Lung (tissue), 12 donors: Measurements from ENCODE around the gene CBL. TPM values are rescaled to one million over a fixed set of nuclear protein-coding genes. Genes with fewer than 3 reads are reported as not detected.

Source experiments
- ATAC-seq: fragments of 200-7000 bp; cut with Tn5 transposase; one replicate; pipeline ENCODE4 v1.9.1; 2020; ENCODE audit warnings: moderate number of reproducible peaks; ENCODE audit not compliant: insufficient read depth, low FRiP score
- DNase-seq, 3 donors: peaks; one replicate each; pipeline ENCODE4 v3.0.0-alpha.2; 2013 to 2017
- H3K27ac ChIP-seq, 2 donors: one replicate each; pipeline ENCODE4 v1.5.1; 2013; ENCODE audit warnings: mild to moderate bottlenecking in 2 of 2, moderate library complexity in 2 of 2, control low read depth in 1 of 2, inconsistent platforms in 1 of 2, low read depth in 1 of 2, low read length in 1 of 2
- H3K27me3 ChIP-seq, 3 donors: one replicate each; pipeline ENCODE4 v1.5.1; 2013; ENCODE audit warnings: low read length in 2 of 3; ENCODE audit not compliant: control insufficient read depth in 3 of 3, insufficient read depth in 3 of 3
- H3K36me3 ChIP-seq, 4 donors: one replicate each; pipeline ENCODE4 v1.5.1; 2013; ENCODE audit warnings: low read length in 4 of 4, mild to moderate bottlenecking in 1 of 4, moderate library complexity in 1 of 4; ENCODE audit not compliant: control insufficient read depth in 4 of 4, insufficient read depth in 4 of 4
- H3K4me1 ChIP-seq, 5 donors: one replicate each; pipeline ENCODE4 v1.5.1; 2013; ENCODE audit warnings: low read length in 5 of 5, mild to moderate bottlenecking in 2 of 5, moderate library complexity in 1 of 5; ENCODE audit not compliant: control insufficient read depth in 5 of 5, insufficient read depth in 5 of 5
- H3K4me3 ChIP-seq: one replicate; pipeline ENCODE4 v1.5.1; 2013; ENCODE audit warnings: mild to moderate bottlenecking, control low read depth, moderate library complexity
- H3K9ac ChIP-seq, 2 donors: one replicate each; pipeline ENCODE4 v1.5.1; 2013; ENCODE audit warnings: low read length in 2 of 2, control low read depth in 1 of 2; ENCODE audit not compliant: insufficient read depth in 1 of 2
- H3K9me3 ChIP-seq, 4 donors: one replicate each; pipeline ENCODE4 v1.5.1; 2013; ENCODE audit warnings: low read length in 3 of 4, mild to moderate bottlenecking in 1 of 4, moderate library complexity in 1 of 4; ENCODE audit not compliant: control insufficient read depth in 4 of 4, insufficient read depth in 3 of 4
- WGBS, 2 donors: extraction: QIAGEN DNeasy Blood & Tissue Kit; methylation state at CpG; one replicate each; pipeline ENCODE4 v1.1.7; 2013; 5-methylcytosine and 5-hydroxymethylcytosine counted together
- polyA plus RNA-seq, 2 donors: library from polyadenylated mRNA; stranded (reverse); fragments of 200-250 nt; gene quantifications; one replicate each; pipeline ENCODE4 v1.2.1, GENCODE V29; 2013
- total RNA-seq, 2 donors: library from RNA; depleted of rRNA in 1 of 2; stranded (reverse); fragments of >200 nt in 1 of 2; gene quantifications; one replicate each; pipeline ENCODE4 v1.2.1, GENCODE V29; 2014 to 2021
- TF ChIP-seq, protein P1 (sequence below): IDR thresholded peaks from 2 replicates; pipeline ENCODE4 v1.5.1; 2012; ENCODE audit warnings: mild to moderate bottlenecking; ENCODE audit errors: control extremely low read depth, extremely low read depth
- donor health status: control.
- donor health status: control.
- donor health status: Bipolar disorder and iron deficiency.
- donor health status: healthy.
- donor health status: DM: yes; HTN: yes; CAD: no.

The CBL gene
- total and polyA plus RNA-seq, 4 donors, result 8.7 to 25.1 (median 16.1) TPM

DNA sequence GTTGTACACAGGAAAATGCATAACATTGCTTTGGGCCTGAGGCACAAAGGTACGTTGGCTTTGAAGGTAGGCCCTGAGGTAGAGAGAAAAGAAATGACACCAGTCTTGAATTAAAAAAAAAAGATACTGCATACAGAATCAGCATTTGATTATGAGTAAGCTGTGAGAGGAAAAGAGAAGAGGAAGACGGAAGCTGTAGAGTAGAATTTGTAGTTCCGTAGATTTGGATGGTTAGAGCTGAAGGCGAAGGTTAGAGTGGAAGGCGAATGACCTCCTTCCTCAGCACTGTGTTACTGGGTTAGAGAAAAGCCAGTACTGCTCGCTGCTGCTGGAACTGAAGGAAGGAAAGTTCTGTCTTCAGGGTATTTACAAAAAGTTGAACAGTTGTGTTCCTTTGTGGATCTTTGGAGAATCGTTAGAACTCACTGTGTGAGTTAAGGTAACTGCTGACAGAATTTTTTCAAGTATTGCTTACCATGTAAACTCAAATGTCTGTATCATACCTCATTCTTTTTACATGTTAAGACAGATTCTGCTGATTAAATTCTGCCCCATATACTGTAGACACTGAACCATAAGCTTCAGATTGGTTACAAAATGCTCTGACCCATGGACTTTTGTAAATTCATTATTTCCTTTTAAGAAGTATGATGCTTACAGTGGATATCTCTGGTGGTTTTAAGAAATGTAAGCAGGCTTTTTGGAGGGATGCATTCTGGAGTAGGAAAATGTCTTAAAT, 60.5 kb downstream of the CBL start:
- Histone ChIP-seq H3K27ac (no peak overlapping the region), H3K36me3 (no peaks in the 10 kb centered on the region), H3K9ac (no peak overlapping the region), H3K9me3 (no peaks in the 10 kb centered on the region), H3K27me3 (no peaks in the 10 kb centered on the region), H3K4me1 (peaks cover 0 to 20% (median 1%) of the 10 kb centered on the region in 5 donors), H3K4me3 (no peak overlapping the region)
- DNase-seq (no peak), ATAC-seq (no peak)
- 80 to 83% methylated on average over 7 of the region's 7 CpGs for WGBS, 2 donors
- TF ChIP-seq, protein P1, sequence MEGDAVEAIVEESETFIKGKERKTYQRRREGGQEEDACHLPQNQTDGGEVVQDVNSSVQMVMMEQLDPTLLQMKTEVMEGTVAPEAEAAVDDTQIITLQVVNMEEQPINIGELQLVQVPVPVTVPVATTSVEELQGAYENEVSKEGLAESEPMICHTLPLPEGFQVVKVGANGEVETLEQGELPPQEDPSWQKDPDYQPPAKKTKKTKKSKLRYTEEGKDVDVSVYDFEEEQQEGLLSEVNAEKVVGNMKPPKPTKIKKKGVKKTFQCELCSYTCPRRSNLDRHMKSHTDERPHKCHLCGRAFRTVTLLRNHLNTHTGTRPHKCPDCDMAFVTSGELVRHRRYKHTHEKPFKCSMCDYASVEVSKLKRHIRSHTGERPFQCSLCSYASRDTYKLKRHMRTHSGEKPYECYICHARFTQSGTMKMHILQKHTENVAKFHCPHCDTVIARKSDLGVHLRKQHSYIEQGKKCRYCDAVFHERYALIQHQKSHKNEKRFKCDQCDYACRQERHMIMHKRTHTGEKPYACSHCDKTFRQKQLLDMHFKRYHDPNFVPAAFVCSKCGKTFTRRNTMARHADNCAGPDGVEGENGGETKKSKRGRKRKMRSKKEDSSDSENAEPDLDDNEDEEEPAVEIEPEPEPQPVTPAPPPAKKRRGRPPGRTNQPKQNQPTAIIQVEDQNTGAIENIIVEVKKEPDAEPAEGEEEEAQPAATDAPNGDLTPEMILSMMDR, result no peak

DNA sequence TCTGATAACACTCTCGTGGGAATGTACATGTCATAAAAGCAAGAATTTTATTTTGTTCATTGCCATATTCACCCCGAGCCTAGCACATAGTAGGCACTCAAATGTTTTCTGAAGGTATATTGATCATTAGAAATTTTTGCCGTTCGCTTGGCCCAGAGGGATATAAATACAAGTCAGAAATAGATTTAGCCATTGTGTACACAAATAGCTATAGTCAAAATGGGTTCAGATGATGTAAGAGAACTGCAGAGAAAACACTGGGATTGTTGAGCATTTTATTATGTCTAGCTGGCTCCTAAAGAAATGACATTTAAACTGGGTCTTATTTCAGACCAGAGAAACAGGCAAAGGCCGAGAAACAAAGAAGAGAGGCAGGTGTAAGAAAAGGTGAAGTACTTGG, 61.5 kb downstream of the CBL start:
- H3K4me3 ChIP-seq, result no peak overlapping the region
- 90 to 93% methylated on average over 5 of the region's 5 CpGs for WGBS, 2 donors
- DNase-seq, result peak in 1 of 3 donors; percentile 8
- TF ChIP-seq, protein P1, result no peak
- H3K27ac ChIP-seq, result no peak overlapping the region
- H3K27me3 ChIP-seq, result no peaks in the 10 kb centered on the region
- no peaks in the 10 kb centered on the region for H3K9me3 ChIP-seq
- no peak overlapping the region for H3K9ac ChIP-seq
- no peak for ATAC-seq
- peaks cover 0 to 14% (median 1%) of the 10 kb centered on the region in 5 donors for H3K4me1 ChIP-seq
- H3K36me3 ChIP-seq, result peaks cover 0 to 2% (median 0%) of the 10 kb centered on the region in 4 donors

DNA sequence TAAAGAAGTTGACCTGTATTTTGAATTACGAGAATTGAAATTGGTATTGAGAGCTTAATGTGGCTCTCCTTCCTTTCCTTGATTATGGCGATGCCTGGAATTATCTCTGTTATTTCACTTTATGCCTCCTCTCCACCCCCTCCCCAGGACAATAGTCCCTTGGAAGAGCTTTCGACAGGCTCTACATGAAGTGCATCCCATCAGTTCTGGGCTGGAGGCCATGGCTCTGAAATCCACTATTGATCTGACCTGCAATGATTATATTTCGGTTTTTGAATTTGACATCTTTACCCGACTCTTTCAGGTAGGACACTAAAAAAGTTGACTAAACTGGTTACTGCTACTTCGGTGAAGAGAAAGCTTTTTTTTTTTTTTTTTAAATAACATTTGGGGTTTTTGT, 67.6 kb downstream of the CBL start:
- TF ChIP-seq, protein P1, result no peak
- Histone ChIP-seq H3K36me3 (peaks cover 3 to 18% (median 9%) of the 10 kb centered on the region in 4 donors), H3K27me3 (no peaks in the 10 kb centered on the region), H3K27ac (no peak overlapping the region), H3K9me3 (no peaks in the 10 kb centered on the region), H3K9ac (no peak overlapping the region), H3K4me1 (no peaks in the 10 kb centered on the region), H3K4me3 (no peak overlapping the region)
- WGBS, 2 donors, result 94 to 97% methylated on average over 6 of the region's 6 CpGs
- DNase-seq (no peak), ATAC-seq (no peak)

DNA sequence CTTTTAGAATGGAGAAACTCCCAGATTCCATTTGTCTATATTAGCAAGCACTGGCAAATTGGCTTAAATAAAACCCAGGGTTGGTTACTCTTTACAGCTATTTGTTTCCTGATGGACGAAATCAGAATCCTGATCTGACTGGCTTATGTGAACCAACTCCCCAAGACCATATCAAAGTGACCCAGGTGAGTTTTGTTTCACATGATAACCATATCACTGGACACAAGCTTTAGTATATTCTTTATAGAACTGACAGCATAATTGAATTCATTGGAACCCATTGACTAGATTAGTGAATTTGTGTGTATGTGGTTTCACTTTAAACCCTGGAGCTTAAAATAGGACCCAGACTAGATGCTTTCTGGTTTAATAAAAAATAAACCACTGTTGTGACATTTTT, 71.5 kb downstream of the CBL start:
- Histone ChIP-seq H3K9ac (no peak overlapping the region), H3K27me3 (no peaks in the 10 kb centered on the region), H3K27ac (no peak overlapping the region), H3K9me3 (no peaks in the 10 kb centered on the region), H3K36me3 (peaks cover 7 to 21% (median 8%) of the 10 kb centered on the region in 4 donors), H3K4me1 (peaks cover 0 to 4% (median 0%) of the 10 kb centered on the region in 5 donors), H3K4me3 (no peak overlapping the region)
- WGBS, 2 donors, result 93 to 98% methylated on average over 1 of the region's 1 CpG
- TF ChIP-seq, protein P1, result no peak
- no peak for ATAC-seq
- DNase-seq, result no peak
